Activated T-helper 9 cell treated with anti-CD3 and anti-CD28 coated beads, Interleukin-2, amount 50 U/mL, for 16 hours (primary cell): ENCODE data around the gene B4GALNT4.
"Not testable (repeated sequence)": the region's sequence is repeated elsewhere in the genome, so short reads cannot be mapped to it uniquely, and the experiment has no call there.

ENCODE experiments used
- DNase-seq: peaks from one replicate; pipeline ENCODE4 v3.0.0-alpha.2; 2020; ENCODE audit warnings: low read depth

The B4GALNT4 gene

GRCh38 chr11:422249-422656 lies 53.0 kb downstream of the B4GALNT4 start:
- no peak for DNase-seq

- no peak for DNase-seq
Observed at GRCh38 chr11:424232-424631, 54.9 kb downstream of the B4GALNT4 start.

- not testable (repeated sequence) for DNase-seq
Observed at GRCh38 chr11:424766-425165, 55.5 kb downstream of the B4GALNT4 start.

- no peak for DNase-seq
Observed at GRCh38 chr11:425301-425700, 56.0 kb downstream of the B4GALNT4 start.

- DNase-seq, result no peak
Observed at GRCh38 chr11:426851-427250, 57.6 kb downstream of the B4GALNT4 start.

GRCh38 chr11:428295-428694 lies 59.0 kb downstream of the B4GALNT4 start:
- DNase-seq, result no peak

- no peak for DNase-seq
Observed at GRCh38 chr11:429391-429790, 60.1 kb downstream of the B4GALNT4 start.

- no peak for DNase-seq
Observed at GRCh38 chr11:429931-430456, 60.7 kb downstream of the B4GALNT4 start.
